SK-N-SH treated with all-trans-retinoic acid at 6 μM for 48 hours (cell line): Measurements from ENCODE around the gene ZNF853.

Experiments
- ATAC-seq: fragments of 200-7000 bp; cut with Tn5 transposase; 3 replicates; pipeline ENCODE4 v1.9.1; 2020; ENCODE audit warnings: mild to moderate bottlenecking, moderate library complexity
- ARNTL ChIP-seq: fragments of 450-650 bp; formaldehyde crosslinking; IDR thresholded peaks from 2 replicates; pipeline ENCODE4 v1.5.0; 2020; ENCODE audit warnings: low read depth, mild to moderate bottlenecking, moderate library complexity, borderline replicate concordance
- BACH2 ChIP-seq: fragments of 250-450 bp; sonication (Bioruptor Pico); IDR thresholded peaks from 2 replicates; pipeline ENCODE4 v1.9.0; 2021; ENCODE audit warnings: mild to moderate bottlenecking, borderline replicate concordance
- CREB5 ChIP-seq: fragments of 250-450 bp; sonication (Bioruptor Pico); IDR thresholded peaks from 2 replicates; pipeline ENCODE4 v1.5.1; 2020; ENCODE audit warnings: low read depth, mild to moderate bottlenecking, moderate library complexity
- CSDC2 ChIP-seq: fragments of 250-450 bp; sonication (Bioruptor Pico); IDR thresholded peaks from 2 replicates; pipeline ENCODE4 v1.5.0; 2020; ENCODE audit warnings: mild to moderate bottlenecking, moderate library complexity
- ESRRG ChIP-seq: fragments of 250-450 bp; sonication (Bioruptor Pico); IDR thresholded peaks from 2 replicates; pipeline ENCODE4 v1.6.1; 2021; ENCODE audit warnings: mild to moderate bottlenecking
- GLIS3 ChIP-seq: fragments of 250-450 bp; sonication (Bioruptor Pico); IDR thresholded peaks from 2 replicates; pipeline ENCODE4 v1.5.0; 2020; ENCODE audit warnings: mild to moderate bottlenecking, moderate library complexity
- ISL1 ChIP-seq: fragments of 250-450 bp; sonication (Bioruptor Pico); IDR thresholded peaks from 2 replicates; pipeline ENCODE4 v2.1.2; 2022; ENCODE audit warnings: mild to moderate bottlenecking, moderate library complexity
- OSR1 ChIP-seq: fragments of 250-450 bp; sonication (Bioruptor Pico); IDR thresholded peaks from 2 replicates; pipeline ENCODE4 v1.8.0; 2022; ENCODE audit warnings: moderate library complexity, mild to moderate bottlenecking, inconsistent platforms
- PATZ1 ChIP-seq: fragments of 250-450 bp; sonication (Bioruptor Pico); IDR thresholded peaks from 2 replicates; pipeline ENCODE4 v1.8.0; 2020; ENCODE audit warnings: mild to moderate bottlenecking, moderate library complexity, borderline replicate concordance
- POU6F1 ChIP-seq: fragments of 250-450 bp; sonication (Bioruptor Pico); IDR thresholded peaks from 2 replicates; pipeline ENCODE4 v1.8.0; 2021; ENCODE audit warnings: low read depth, mild to moderate bottlenecking, moderate library complexity, borderline replicate concordance
- PPARA ChIP-seq: fragments of 250-450 bp; sonication (Bioruptor Pico); IDR thresholded peaks from 2 replicates; pipeline ENCODE4 v1.5.0; 2020; ENCODE audit warnings: mild to moderate bottlenecking, borderline replicate concordance
- RARB ChIP-seq: fragments of 250-450 bp; sonication (Bioruptor Pico); IDR thresholded peaks from 2 replicates; pipeline ENCODE4 v1.8.0; 2021; ENCODE audit warnings: mild to moderate bottlenecking, moderate library complexity
- SNAI2 ChIP-seq: fragments of 250-450 bp; sonication (Bioruptor Pico); IDR thresholded peaks from 2 replicates; pipeline ENCODE4 v1.5.0; 2020; ENCODE audit warnings: mild to moderate bottlenecking, moderate library complexity
- TCF4 ChIP-seq: fragments of 250-450 bp; sonication (Bioruptor Pico); IDR thresholded peaks from 2 replicates; pipeline ENCODE4 v1.8.0; 2021; ENCODE audit warnings: mild to moderate bottlenecking, moderate library complexity, borderline replicate concordance
- TOX ChIP-seq: fragments of 250-450 bp; sonication (Bioruptor Pico); IDR thresholded peaks from 2 replicates; pipeline ENCODE4 v1.8.0; 2021; ENCODE audit warnings: mild to moderate bottlenecking, moderate library complexity, borderline replicate concordance
- ZC3H10 ChIP-seq: fragments of 250-450 bp; sonication (Bioruptor Pico); IDR thresholded peaks from 2 replicates; pipeline ENCODE4 v1.5.1; 2021; ENCODE audit warnings: mild to moderate bottlenecking, moderate library complexity
- ZFP3 ChIP-seq: fragments of 250-450 bp; sonication (Bioruptor Pico); IDR thresholded peaks from 2 replicates; pipeline ENCODE4 v1.5.0; 2020; ENCODE audit warnings: mild to moderate bottlenecking, moderate library complexity
- ZFP30 ChIP-seq: fragments of 450-650 bp; formaldehyde crosslinking; IDR thresholded peaks from 2 replicates; pipeline ENCODE4 v1.5.0; 2022; ENCODE audit warnings: mild to moderate bottlenecking, moderate library complexity
- ZNF565 ChIP-seq: fragments of 450-650 bp; formaldehyde crosslinking; conservative IDR thresholded peaks from 2 replicates; pipeline ENCODE4 v1.5.0; 2020; ENCODE audit warnings: low read depth, mild to moderate bottlenecking, moderate library complexity
- ZNF70 ChIP-seq: fragments of 450-650 bp; formaldehyde crosslinking; IDR thresholded peaks from 2 replicates; pipeline ENCODE4 v1.5.0; 2020; ENCODE audit warnings: mild to moderate bottlenecking, moderate library complexity
- ZNF8 ChIP-seq: fragments of 450-650 bp; formaldehyde crosslinking; IDR thresholded peaks from 2 replicates; pipeline ENCODE4 v1.5.0; 2020; ENCODE audit warnings: mild to moderate bottlenecking, moderate library complexity
- TF ChIP-seq, protein P1 (sequence below): fragments of 250-450 bp; sonication (Bioruptor Pico); IDR thresholded peaks from 2 replicates; pipeline ENCODE4 v1.5.0; 2020; ENCODE audit warnings: mild to moderate bottlenecking, moderate library complexity
- TF ChIP-seq, protein P2 (sequence below): fragments of 250-450 bp; sonication (Bioruptor Pico); IDR thresholded peaks from 2 replicates; pipeline ENCODE4 v1.5.1; 2021; ENCODE audit warnings: mild to moderate bottlenecking, moderate library complexity

ZNF853 gene

GRCh38 chr7:6578114-6579084 is 37.0 kb upstream of the ZNF853 start:
- ATAC-seq = no peak
- TF ChIP-seq ESRRG (no peak), POU6F1 (CRISPR knock-in tag) (no peak), BACH2 (CRISPR knock-in tag) (no peak), PPARA (CRISPR knock-in tag) (no peak), PATZ1 (no peak), ZNF8 (no peak), ISL1 (CRISPR knock-in tag) (no peak), SNAI2 (CRISPR knock-in tag) (no peak), ZNF565 (no peak), OSR1 (no peak), GLIS3 (CRISPR knock-in tag) (no peak), TCF4 (CRISPR knock-in tag) (no peak), ZFP30 (CRISPR knock-in tag) (no peak), CSDC2 (CRISPR knock-in tag) (no peak), CREB5 (CRISPR knock-in tag) (no peak), RARB (CRISPR knock-in tag) (no peak), ZFP3 (CRISPR knock-in tag) (no peak), ZC3H10 (CRISPR knock-in tag) (no peak)

DNA sequence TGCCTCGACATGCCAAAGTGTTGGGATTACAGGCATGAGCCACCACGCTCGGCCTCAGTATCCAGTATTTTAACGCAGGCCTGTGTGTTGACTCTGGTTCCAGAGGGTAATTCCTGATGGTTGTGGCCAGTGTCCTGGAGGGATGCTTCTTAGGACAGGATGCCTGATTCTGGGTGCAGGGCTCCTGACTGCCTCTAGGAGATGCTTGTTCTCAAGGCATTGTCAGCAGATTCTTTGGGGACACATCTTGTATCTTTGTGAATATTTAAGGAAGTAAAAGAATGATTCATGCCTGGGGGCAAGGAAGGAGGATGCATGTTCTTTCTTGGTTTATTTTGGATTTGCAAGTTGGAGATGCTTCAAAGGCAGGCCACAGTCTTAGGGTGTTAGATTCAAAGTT is 36.0 kb upstream of the ZNF853 start:
- no peak for TF ChIP-seq GLIS3 (CRISPR knock-in tag)
- no peak for TF ChIP-seq RARB (CRISPR knock-in tag)
- TF ChIP-seq ISL1 (CRISPR knock-in tag) = no peak
- no peak for TF ChIP-seq CREB5 (CRISPR knock-in tag)
- no peak for TF ChIP-seq CSDC2 (CRISPR knock-in tag)
- no peak for TF ChIP-seq ZFP30 (CRISPR knock-in tag)
- TF ChIP-seq OSR1 = no peak
- TF ChIP-seq, protein P1, sequence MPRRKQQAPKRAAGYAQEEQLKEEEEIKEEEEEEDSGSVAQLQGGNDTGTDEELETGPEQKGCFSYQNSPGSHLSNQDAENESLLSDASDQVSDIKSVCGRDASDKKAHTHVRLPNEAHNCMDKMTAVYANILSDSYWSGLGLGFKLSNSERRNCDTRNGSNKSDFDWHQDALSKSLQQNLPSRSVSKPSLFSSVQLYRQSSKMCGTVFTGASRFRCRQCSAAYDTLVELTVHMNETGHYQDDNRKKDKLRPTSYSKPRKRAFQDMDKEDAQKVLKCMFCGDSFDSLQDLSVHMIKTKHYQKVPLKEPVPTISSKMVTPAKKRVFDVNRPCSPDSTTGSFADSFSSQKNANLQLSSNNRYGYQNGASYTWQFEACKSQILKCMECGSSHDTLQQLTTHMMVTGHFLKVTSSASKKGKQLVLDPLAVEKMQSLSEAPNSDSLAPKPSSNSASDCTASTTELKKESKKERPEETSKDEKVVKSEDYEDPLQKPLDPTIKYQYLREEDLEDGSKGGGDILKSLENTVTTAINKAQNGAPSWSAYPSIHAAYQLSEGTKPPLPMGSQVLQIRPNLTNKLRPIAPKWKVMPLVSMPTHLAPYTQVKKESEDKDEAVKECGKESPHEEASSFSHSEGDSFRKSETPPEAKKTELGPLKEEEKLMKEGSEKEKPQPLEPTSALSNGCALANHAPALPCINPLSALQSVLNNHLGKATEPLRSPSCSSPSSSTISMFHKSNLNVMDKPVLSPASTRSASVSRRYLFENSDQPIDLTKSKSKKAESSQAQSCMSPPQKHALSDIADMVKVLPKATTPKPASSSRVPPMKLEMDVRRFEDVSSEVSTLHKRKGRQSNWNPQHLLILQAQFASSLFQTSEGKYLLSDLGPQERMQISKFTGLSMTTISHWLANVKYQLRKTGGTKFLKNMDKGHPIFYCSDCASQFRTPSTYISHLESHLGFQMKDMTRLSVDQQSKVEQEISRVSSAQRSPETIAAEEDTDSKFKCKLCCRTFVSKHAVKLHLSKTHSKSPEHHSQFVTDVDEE (CRISPR knock-in tag) = no peak
- TF ChIP-seq SNAI2 (CRISPR knock-in tag) = no peak
- no peak for TF ChIP-seq ZNF8
- TF ChIP-seq, protein P2, sequence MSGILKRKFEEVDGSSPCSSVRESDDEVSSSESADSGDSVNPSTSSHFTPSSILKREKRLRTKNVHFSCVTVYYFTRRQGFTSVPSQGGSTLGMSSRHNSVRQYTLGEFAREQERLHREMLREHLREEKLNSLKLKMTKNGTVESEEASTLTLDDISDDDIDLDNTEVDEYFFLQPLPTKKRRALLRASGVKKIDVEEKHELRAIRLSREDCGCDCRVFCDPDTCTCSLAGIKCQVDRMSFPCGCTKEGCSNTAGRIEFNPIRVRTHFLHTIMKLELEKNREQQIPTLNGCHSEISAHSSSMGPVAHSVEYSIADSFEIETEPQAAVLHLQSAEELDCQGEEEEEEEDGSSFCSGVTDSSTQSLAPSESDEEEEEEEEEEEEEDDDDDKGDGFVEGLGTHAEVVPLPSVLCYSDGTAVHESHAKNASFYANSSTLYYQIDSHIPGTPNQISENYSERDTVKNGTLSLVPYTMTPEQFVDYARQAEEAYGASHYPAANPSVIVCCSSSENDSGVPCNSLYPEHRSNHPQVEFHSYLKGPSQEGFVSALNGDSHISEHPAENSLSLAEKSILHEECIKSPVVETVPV (CRISPR knock-in tag) = no peak
- TF ChIP-seq POU6F1 (CRISPR knock-in tag) = no peak
- no peak for TF ChIP-seq ZFP3 (CRISPR knock-in tag)
- no peak for TF ChIP-seq TOX (CRISPR knock-in tag)
- no peak for TF ChIP-seq ZC3H10 (CRISPR knock-in tag)
- TF ChIP-seq PPARA (CRISPR knock-in tag) = no peak
- TF ChIP-seq ZNF70 (CRISPR knock-in tag) = no peak
- no peak for TF ChIP-seq ARNTL (CRISPR knock-in tag)
- TF ChIP-seq PATZ1 = no peak
- ATAC-seq = no peak
